ENCODE results near the gene C11orf68.

Gene C11orf68

DNA sequence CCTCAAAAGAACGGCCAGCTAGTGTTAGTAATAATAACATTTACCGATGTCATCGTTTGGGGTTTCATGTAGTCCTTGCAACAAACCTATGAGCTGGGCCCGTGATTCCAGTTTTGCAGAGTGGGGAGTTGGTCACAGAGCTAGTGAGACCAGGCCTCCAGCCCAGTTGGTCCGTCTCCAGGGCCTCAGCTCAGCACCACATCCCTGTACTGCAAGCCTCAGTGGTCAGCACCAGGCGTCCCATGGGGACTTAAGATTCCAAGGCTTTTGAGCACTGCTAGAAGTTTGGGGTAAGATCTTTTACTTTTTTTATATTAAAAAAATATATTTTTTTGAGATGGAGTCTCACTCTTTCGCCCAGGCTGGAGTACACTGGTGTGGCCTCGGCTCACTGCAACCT is 25.3 kb upstream of the C11orf68 start:
- DNase-seq: no peak

DNA sequence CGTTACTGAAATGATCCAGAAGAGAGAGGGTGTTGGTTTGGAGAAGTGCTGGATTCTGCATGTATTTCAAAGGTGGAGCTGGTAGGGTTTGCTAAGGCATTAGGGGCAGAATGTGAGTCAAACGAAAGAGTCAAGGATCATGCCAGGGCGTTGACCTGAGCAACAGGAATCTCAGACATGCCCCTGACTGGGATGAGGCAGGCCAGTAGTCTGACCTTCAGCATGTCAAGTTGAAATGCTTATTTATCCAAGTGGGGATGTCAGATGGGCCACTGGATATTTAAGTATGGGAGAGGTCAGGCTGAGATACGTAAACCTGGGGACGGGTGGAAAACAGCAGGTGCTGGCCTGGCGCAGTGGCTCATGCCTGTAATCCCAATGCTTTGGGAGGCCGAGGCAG is 23.7 kb upstream of the C11orf68 start:
- no peak for DNase-seq

DNA sequence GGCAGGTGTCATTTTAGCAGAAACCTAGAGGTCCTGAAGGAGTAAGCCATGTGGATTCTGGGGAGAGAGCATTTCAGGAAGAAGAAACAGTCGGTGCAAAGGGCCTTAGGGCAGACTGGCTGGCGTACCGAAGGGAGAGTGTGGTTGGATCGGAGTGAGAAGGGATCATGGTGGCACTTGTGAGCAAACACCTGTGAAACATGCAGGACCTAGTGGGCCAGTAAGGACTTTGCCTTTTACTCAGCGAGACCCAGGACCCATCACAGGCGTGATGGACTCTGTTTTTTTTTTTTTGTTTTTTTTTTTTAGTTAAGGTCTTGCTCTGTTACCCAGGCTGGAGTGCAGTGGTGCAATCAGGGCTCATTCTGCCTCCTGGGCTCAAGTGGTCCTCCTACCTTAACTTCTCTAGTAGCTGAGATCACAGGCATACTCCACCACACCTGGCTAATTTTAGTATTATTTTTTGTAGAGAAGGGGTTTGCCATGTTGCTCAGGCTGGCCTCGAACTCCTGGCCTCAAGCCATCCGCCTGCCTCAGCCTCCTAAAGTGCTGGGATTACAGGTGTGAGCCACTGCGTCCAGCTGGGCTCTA is 23.0 kb upstream of the C11orf68 start:
- no peak for DNase-seq

DNA sequence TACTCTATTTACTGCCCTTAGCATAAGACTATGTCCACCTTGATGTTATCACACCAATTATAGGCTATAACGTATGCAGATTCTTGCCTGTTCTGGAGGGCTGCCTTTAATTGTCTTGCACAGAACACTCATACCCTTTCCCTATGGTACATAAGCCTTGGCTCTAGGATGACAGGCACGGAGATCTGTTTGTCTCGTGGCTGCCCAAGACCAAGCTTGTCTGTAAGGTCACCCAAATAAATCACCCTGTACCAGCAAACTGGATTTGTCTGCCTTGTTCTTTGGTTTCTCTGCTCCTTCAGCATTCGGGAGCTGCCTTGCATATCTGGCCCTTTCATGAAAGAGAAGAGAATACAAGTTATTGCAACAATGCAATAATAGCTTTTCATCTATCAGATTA is 18.9 kb upstream of the C11orf68 start:
- no peak for DNase-seq

DNA sequence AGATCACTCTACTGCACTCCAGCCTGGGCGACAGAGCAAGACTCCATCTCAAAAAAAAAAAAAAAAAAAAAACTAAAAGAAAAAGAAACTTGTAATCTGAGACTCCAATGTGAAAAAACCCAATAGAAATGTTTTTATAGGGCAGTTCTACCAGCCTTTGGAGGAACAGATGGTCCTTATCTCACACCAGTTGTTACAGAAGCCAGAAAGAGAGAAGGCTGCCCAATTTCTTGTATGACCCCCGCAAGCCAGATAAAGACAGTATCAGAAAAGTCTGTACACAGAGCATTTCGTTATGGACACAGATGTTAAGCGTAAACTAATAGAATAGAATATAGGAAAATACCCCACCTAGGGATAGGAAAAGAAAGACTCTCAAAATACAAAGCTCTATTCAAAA is 15.2 kb upstream of the C11orf68 start:
- DNase-seq: no peak

DNA sequence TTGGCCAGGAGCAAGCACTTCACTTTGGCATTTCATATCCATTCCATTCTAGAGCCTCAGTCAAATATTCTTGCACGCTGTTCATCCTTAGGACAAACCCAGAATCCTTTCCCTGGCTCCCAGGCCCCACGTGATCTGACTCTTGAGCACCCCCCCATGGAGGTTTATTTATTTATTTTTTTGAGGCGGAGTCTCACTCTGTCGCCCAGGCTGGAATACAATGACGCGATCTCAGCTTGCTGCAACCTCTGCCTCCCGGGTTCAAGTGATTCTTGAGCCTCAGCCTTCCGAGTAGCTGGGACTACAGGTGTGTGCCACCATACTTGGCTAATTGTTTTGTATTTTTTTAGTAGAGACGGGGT is 13.7 kb upstream of the C11orf68 start:
- DNase-seq: no peak

DNA sequence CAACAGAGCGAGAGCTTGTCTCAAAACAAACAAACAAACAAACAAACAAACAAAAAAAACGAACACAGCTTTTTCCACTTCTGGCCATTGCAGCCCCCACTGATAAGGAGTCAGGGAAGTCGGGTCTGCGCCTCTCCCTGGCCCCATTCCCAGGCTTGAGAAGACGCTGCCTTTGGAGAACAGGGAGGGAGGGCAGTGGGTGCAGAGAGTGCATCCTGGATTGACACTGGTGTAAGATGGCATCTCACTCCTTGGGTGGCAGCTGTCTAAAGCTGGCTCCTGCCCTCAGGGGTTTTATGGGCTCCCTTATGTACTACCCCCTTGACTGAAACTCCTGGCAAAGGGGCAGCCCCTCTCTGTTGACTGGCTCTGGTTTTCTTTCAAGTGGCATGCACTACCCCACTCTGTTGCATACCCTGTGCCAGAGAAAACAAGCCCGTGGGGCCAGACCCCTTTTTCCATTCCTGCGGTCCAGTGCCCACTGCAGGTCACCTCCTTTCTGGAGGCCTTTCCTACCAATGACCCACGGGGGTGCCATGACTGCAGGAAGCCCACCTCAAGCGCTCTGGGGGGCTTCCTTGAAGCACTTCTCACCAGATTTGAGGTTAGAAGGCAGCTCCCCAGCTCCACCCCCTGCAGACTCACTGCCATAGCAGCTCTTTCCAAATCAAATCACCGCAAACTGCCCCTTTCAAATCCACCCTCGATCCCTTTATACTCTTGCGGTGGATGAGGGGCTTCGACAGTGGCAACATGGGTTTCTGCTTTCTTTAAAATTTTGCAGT is 13.1 kb upstream of the C11orf68 start:
- DNase-seq: no peak

DNA sequence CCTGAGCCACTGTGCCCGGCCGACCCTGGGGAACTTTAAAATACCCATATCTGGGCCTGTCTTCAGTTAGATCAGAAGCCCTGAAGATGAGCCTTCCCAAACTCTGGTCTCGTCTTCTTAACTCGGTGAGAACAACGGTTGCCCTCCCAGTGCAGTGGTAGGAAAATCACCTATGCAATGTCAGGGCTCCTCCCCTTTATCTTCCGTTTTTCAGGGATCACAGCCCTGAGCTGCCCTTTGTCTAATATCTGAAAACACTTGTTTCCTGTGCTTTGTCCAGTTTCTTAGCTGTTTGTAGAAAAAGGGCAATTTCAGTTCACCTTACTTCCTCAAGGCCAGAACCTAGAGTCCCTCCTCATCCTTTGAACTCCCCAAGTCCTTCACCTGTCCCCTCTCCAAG is 9.8 kb upstream of the C11orf68 start:
- DNase-seq: no peak

DNA sequence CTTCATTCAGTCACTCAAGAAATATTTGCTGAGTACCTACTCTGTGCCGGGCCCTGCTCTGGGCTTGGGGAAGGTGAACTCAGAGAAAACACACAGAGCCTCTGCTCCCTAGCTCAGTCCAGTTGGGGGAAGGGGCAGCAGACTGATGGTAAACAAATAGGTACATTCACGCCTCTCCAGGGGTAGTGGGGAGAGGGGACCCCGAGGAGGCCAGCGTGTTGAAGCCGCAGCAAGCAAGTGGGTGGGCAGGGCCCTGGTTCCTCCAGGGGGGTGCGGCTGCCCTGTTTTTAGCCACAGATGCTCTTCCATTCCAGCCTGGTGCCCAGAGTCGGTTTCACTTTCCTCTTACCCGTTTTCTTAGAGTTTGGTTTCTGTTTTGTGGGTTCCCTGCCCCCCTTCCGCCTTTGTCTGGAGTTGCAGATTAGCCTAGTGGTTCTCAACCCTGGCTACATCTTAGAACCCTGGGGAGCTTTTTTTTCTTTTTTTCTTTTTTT is 9.1 kb upstream of the C11orf68 start:
- DNase-seq: no peak

DNA sequence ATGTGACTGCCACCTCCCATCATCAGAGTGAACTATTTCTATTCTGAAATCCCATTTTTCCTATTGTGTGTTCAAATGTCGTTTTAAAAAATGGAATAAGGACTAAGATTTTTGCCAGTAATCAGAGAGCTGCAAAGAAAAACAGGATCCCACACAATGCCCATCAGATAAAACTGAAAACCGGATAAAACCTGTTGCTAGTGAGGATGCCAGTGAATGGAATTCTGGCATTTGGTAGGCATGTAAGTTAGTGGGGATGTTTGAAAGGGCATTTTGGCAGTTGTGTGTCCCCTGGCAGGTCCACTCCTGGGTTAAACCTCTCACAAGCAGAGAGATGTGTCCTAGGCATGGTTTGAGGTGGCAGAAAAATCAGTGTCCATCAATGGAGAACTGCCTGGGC is 6.5 kb upstream of the C11orf68 start:
- no peak for DNase-seq

DNA sequence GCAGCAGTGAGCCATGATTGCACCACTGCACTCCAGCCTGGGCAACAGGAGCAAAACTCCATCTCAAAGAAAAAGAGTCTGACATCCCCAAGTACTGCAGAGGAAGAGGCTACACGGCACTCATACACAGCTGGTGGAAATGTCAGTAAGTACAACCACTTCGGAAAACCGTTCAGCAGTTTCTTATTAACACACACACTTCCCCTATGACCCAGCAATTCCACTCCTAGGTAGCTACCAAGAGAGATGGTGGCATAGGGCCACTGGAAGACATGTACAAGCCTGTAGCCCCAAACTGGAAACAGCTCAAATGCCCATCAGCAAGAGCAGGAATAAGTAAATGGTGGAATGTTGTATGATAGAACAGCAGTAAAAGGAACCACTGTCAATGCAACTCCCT is 3.7 kb upstream of the C11orf68 start:
- DNase-seq: no peak

DNA sequence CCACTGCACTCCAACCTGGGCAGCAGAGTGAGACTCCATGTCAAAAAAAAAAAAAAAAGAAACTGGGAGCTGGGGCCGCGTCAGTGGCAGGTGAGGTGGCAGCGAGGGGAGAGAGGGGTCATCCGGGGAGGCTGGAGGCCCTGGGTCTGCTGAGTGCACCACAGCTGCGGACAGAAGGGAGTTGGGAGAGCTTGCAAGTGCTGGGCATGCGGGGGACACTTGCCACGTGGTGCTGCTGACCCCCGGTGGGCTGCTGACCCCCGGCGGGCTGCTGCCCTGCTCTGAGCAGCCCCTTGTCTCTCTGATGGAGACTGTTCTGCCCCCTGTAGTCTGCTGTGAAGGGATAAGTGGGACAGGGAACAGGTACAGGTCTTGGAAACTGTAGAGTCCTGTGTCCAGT is 3.0 kb upstream of the C11orf68 start:
- no peak for DNase-seq

DNA sequence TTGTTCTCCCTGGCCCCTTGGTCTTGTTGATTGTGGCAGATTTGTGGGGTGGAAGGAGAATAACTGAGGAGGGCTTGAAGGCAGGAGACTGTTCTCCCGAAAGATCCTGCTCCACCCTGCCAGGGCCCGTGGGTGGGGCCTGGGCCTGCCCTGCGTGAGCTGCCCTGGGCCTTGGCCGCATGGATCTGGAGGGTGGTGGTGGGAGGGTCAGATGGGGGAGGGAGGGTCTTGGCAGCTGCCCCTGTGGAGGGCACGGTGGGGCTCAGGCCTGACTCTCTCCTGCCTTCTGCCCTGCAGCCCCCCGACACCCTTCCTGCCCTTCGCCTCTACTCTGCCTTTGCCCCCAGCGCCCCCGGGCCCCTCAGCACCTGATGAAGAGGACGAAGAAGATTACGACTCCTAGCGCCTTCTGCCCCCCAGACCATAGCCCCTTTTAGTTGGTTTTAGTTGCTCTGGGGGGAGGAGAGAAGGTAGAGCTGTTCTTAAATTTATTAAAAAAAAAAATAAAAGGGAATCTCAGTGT is 2.2 kb upstream of the C11orf68 start:
- no peak for DNase-seq

DNA sequence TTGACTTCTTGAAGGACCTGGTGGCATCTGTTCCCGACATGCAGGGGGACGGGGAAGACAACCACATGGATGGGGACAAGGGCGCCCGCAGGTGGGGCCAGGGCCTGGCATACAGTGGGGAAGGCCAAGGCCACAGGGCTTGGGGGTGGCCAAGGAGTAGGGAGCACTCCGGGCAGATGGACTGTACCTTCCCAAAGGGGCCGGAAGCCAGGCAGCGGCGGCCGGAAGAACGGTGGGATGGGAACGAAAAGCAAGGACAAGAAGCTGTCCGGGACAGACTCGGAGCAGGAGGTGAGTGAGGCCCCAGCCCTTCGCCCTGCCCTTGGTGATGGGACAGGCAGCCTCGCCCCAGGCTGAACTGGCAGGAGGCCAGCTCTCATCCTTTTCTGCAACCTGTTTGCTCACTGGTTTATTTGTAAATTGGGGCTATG is 1.5 kb upstream of the C11orf68 start:
- DNase-seq: no peak

DNA sequence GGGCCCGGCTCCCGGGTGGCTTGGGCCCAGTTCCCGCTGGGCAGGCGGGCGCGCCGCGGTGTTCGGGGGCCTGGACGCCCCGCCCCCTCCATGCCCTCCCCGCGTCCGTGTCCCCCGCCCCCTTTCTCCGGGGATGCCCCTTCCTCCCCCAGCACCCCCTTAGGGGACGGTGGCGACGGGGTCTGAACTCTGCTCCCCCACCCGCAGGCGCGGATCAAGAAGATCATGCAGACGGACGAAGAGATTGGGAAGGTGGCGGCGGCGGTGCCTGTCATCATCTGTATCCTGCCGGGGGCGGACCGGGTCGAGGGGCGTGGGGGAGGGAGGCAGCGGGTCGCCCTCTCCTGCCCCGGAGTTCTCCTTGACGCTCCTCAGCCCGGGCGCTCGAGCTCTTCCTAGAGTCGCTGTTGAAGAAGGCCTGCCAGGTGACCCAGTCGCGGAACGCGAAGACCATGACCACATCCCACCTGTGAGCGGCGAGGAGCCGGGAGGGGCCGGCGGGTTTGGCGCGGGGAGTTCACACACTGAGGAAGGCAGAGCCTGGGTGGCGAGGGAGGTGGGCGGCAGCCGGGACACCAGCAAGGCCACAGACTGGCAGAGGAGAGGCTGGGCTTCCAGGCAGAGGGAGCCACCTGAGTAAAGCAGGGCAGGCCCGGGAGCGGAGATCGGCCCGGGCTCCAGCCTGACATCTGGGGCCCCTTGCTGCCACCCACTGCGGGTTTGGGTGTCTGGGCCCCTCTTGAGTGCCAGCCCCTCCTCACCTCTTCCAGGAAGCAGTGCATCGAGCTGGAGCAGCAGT is 910 bp upstream of the C11orf68 start:
- DNase-seq: no peak

DNA sequence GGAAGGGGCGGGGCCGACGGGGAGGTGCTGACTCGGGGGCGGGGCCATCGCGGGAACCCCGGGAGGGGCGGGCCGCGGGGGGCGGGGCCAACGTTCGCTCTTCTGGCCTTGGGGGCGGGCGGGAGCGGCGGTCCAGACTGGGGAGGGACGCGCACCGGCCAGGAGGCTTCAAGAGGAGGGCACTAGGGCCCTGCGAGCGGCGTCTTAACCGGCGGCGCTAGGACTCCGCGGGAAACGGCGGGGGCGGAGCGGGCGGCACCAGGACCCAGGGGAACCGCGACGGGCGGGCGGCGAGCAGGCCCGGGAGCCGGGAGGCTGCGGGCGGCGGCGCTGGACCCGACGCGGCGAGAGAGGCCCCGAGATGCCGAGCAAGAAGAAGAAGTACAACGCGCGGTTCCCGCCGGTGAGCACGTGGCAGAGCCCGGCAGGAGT is 295 bp upstream of the C11orf68 start, which contains the start of gene DRAP1:
Gene DRAP1 (plus strand): TSS at position 286 of the 432 bp plus-strand sequence. CDS start 76 bp downstream, at position 362.
- peak; percentile 86 for DNase-seq

DNA sequence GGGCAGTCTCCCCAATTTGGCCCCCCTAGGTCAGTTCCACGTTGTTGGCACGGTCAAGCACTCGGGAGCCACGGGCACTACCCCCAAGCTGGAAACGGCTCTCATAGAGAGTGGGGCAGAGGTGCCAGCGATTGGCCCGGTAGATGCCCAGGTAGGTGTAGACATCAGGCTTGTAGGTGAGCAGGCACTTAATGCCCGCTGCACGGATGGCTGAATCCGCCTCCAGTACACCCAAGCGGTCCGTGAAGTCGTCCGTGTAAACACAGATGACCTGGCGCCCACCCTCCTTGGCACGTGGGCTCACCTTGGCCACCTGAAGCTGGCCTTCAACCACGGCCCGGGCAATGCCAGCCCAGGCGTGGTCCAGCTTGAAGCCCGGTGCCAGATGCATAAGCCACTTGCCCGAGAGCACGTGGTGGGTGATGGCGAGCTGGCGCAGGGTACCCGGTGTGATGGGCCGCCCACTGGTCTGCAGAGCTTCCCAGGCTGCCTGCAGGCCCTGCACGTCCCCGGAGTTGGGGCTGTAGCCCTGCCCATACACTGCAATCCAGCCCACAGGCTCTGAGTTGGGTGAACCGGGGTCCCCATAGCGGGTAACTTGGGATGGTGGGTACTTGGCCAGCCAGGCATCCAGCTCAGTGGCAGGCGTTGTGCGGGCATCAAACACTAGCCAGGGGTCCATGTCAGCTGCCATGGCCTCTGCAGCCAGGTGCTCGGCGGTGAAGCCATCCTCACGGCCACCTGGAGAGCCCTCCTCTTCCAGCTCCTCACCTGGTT is 1.2 kb downstream of the C11orf68 start:
- DNase-seq: no peak

DNA sequence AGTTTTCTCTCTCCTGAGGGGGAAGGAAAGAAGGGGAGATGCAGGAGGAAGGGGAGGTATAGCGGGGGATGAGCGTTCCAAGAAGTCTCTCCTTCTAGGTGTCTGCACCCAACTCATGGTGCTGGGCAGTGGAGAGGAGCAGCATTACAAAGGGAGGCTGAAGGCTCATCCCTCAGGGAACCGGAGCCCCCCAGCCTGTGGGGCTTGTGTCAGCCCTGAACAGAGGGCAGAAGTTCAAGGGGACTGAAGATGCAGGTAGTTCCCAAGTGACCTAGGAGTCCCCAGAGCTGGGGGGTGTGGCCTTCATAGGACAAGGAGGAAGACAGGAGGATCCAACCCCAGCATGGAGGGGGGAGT is 1.8 kb downstream of the C11orf68 start:
- DNase-seq: no peak

DNA sequence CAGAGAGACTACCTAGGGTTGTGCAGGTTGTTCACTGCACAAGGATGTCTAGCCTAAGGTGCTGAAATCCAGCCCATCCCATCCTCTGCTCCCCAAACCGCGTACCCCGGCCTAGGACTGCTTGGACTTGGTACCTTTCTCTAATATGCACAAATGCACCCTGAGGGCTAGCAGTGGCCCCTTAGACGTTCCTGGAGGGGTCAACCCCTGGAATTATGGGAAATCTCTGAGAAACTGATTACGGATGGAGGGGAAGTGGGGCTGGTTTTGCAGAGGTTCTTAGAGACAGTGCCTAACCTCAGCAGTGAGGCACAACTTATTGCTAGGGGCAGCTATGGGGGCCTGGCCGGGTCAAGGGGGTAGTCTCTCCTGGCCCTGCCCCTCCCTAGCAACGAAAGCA is 2.5 kb downstream of the C11orf68 start:
- DNase-seq: no peak

DNA sequence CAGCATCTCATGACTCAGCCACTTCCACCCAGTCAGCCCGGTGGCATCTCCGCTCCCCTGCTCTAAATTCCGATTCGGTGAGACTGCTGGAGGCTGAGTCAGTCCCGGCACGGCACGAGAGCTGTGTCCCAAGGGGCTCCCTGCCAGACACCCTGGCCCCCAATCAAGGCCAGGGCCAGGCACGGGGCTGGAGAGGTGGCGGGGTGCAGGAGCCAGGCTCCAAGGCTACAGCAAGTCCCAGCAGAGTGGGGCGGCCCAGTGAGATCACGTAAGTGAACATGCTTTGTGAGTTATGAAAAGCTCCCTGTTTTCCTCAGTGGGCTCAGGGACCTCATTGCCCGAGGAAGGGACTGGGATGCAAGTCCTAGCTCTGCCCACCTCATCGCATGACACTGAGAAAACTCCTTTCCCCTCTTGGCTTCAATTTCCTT is 3.0 kb downstream of the C11orf68 start:
- DNase-seq: no peak

DNA sequence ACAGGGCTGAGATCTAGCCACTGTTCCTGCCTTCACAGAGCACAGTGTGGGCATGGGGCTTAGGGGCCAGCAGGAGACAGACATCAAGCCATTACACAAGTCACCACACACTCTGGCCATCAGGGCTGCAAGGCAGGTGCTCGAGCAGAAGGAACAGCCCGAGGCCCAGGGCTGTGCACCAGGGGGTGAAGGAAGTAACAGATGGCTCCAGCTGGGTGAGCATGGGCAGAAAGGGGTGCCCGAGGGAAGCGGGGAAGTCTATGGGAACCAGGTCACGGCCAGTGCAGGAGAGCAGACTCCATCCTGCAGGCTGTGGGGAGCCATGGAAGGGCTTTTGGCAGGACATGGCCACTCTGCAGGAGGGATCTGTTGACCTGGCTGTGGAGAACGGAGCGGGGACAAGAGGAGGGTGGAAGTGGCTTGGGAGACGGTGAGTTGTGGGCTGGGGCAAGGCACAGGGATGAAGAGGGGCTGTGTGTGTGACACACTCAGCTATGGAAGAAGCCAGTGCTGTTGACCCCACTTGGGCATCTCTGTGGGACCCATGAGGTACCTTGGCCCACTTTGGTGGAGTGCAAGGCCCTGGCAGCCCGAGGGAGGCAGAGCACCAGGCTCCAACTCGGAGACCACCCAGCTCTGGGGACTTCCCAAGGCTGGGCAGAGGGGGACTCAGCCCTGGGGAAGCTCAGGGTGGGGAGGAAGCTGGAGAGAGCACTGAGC is 3.6 kb downstream of the C11orf68 start:
- DNase-seq: no peak

DNA sequence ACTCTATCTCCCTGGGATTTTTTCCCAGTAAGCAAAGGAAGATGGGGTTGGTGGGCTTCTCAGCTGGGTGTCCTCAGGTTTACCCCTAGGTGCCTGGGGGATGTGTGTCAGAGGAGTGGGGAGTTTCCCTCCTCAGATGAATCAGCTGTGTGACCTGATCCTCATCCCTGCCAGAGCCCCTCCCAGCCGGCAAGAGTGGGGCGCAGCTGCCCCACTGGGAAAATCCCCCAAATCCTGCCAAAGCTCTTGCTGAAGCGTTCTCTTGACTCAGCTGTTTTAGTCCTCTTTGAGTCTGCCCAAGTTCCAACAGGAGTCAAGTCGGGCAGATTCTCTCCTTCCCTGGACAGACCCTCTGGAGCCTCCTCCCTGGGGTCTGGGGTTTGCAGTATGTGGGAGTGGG is 6.0 kb downstream of the C11orf68 start:
- no peak for DNase-seq
